Lower leg skin (tissue), 4 donors: ENCODE results near the gene NFYA. TPM values are rescaled to one million over a fixed set of nuclear protein-coding genes. Genes with fewer than 3 reads are reported as not detected.

Source experiments
- DNase-seq, 2 donors: peaks; one replicate each; pipeline ENCODE4 v3.0.0-alpha.2; 2019; ENCODE audit warnings: low spot score in 2 of 2
- H3K4me3 ChIP-seq: fragments of 200-600 bp; sonication (generic); 2 replicates; pipeline ENCODE4 v1.5.1; 2017; ENCODE audit warnings: mild to moderate bottlenecking, low read depth; ENCODE audit not compliant: poor library complexity, severe bottlenecking
- POLR2A ChIP-seq, 2 donors: fragments of 450-650 bp; IDR thresholded peaks; one replicate each; pipeline ENCODE4 v1.6.1; 2016 to 2017; ENCODE audit warnings: antibody characterized with exemption in 2 of 2, mild to moderate bottlenecking in 1 of 2, moderate library complexity in 1 of 2
- WGBS, 2 donors: methylation state at CpG; one replicate each; pipeline ENCODE4 v1.1.5; 2018; 5-methylcytosine and 5-hydroxymethylcytosine counted together
- intact Hi-C: fragments of 100-400 bp; cut with DNase I; formaldehyde crosslinking; loops from one replicate; pipeline ENCODE4 v1.15.0; 2023; ENCODE audit warnings: low total_unique reads
- total RNA-seq, 4 donors: library from RNA; depleted of rRNA; stranded (reverse); fragments of >200 nt; gene quantifications; one replicate each; pipeline ENCODE4 v1.1.0, GENCODE V29; 2016
- TF ChIP-seq, protein P1 (sequence below), 3 donors: fragments of 450-650 bp; IDR thresholded peaks; one replicate each; pipeline ENCODE4 v1.5.1; 2016; ENCODE audit warnings: antibody characterized with exemption in 3 of 3, mild to moderate bottlenecking in 3 of 3, moderate library complexity in 2 of 3

Gene NFYA
- total RNA-seq = 10 to 100 TPM in 3 of 4 donors, 1 to 10 TPM in 1; 9.9 to 15.5 (median 14.4) TPM

DNA sequence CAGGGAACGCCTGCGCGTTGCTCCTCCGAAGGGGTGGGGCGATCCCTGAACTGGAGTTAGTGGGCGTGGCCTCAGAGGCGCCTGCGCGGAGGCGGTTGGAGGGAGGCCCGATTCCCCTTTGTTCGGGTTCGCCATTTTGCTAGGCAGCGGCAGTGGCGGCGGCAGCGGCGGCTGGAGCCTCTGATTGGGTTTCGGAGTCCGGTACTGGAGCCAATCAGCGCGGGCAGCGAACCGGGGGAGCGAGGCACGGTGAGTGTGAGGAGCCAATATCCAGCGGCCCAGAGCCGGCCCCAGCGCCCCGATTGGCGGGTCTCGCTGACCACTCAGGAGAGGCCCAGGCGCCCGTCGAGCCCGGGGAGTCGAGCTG is at the start of gene NFYA:
NFYA (plus strand) TSS at position 139 of the 367 bp plus-strand sequence. CDS start 6,116 bp downstream, outside the sequence.
- intact Hi-C loops = no loop called here
- peak in 1 of 2 donors; percentile 100 for DNase-seq
- 0 to 1% methylated on average over 16 to 20 of the region's 37 CpGs for WGBS, 2 donors
- peak within 1 kb of the TSS; percentile 98 for H3K4me3 ChIP-seq
- no peak for TF ChIP-seq POLR2A (IDR thresholded peaks at IDR 0.05)
- TF ChIP-seq, protein P1, sequence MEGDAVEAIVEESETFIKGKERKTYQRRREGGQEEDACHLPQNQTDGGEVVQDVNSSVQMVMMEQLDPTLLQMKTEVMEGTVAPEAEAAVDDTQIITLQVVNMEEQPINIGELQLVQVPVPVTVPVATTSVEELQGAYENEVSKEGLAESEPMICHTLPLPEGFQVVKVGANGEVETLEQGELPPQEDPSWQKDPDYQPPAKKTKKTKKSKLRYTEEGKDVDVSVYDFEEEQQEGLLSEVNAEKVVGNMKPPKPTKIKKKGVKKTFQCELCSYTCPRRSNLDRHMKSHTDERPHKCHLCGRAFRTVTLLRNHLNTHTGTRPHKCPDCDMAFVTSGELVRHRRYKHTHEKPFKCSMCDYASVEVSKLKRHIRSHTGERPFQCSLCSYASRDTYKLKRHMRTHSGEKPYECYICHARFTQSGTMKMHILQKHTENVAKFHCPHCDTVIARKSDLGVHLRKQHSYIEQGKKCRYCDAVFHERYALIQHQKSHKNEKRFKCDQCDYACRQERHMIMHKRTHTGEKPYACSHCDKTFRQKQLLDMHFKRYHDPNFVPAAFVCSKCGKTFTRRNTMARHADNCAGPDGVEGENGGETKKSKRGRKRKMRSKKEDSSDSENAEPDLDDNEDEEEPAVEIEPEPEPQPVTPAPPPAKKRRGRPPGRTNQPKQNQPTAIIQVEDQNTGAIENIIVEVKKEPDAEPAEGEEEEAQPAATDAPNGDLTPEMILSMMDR (IDR thresholded peaks at IDR 0.05) = no peak

DNA sequence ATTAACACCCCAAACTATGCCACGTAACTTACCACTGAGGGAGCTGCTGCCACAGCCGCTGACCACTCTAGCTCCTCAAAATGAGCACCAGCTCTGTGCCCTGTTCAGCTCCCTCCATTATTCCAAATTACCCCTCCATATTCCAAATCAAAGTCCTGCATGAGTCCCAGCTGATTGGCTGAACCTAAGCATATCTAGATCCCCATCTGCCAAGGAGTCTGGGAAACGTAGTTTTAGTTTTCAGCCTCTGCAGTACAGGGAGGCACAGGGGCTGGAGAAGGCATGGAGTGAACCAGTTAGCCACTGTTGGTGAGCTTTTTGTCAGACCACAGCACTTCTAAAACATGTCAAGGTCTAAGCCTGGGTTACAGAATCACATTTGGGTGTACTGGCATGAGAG is 49.7 kb upstream of the NFYA start:
- no peak overlapping the region for H3K4me3 ChIP-seq
- intact Hi-C loops = no loop called here
- WGBS, 2 donors = 90 to 93% methylated on average over 3 of the region's 3 CpGs
- TF ChIP-seq, protein P1 (IDR thresholded peaks at IDR 0.05) = no peak
- no peak for TF ChIP-seq POLR2A (IDR thresholded peaks at IDR 0.05)
- DNase-seq = no peak

DNA sequence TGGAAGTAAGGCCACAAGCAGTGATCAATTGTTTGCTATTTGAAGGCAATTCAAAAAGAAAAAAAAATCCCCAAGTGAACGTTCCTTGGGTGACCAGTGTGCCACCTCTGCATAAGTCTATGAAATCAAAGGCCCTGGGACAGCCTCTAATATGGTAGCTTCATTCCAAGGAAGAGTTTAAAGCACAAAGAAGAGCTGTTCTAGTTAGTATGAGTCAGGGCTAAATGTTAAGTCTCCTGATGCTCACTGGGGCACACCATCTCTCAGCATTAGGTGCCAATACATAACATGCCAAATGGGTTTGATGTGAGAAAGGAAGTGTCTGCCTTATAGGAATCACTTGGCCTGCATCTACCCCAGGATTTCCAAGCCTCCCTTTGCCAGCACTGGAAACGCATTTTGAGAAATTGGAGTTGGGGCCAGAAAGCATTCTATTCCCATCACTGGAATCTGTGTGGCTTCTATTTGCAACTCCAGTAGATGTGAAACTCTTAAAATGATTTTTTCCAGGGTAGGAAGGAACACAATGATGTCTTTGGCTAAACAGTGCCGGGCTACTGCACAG is 46.7 kb upstream of the NFYA start:
- H3K4me3 ChIP-seq = no peak overlapping the region
- 78% methylated on average over 3 of the region's 3 CpGs for WGBS, 2 donors
- no peak for DNase-seq
- intact Hi-C loops = no loop called here
- TF ChIP-seq, protein P1 (IDR thresholded peaks at IDR 0.05) = no peak
- no peak for TF ChIP-seq POLR2A (IDR thresholded peaks at IDR 0.05)

DNA sequence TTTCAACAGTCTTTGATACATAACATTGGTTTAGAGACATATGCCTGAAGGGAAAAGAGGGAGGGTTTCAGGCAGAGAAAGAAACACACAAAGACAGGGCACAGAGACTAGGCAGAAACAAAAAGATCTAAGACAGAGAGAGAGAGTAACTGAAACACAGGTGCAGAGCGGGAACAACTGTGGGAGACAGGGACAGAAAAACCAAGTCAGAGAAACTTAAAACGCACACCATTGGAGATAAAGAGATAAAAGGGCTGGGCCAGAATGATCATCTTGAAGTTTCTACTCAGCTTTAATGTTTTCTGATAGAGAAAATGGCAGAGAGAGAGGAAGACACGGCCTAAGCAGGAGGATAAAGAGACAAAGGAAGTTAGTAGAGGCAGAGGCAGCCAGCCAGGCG is 45.5 kb upstream of the NFYA start:
- intact Hi-C loops = no loop called here
- TF ChIP-seq, protein P1 (IDR thresholded peaks at IDR 0.05) = no peak
- WGBS, 2 donors = 50 to 56% methylated on average over 4 of the region's 4 CpGs
- DNase-seq = no peak
- H3K4me3 ChIP-seq = no peak overlapping the region

DNA sequence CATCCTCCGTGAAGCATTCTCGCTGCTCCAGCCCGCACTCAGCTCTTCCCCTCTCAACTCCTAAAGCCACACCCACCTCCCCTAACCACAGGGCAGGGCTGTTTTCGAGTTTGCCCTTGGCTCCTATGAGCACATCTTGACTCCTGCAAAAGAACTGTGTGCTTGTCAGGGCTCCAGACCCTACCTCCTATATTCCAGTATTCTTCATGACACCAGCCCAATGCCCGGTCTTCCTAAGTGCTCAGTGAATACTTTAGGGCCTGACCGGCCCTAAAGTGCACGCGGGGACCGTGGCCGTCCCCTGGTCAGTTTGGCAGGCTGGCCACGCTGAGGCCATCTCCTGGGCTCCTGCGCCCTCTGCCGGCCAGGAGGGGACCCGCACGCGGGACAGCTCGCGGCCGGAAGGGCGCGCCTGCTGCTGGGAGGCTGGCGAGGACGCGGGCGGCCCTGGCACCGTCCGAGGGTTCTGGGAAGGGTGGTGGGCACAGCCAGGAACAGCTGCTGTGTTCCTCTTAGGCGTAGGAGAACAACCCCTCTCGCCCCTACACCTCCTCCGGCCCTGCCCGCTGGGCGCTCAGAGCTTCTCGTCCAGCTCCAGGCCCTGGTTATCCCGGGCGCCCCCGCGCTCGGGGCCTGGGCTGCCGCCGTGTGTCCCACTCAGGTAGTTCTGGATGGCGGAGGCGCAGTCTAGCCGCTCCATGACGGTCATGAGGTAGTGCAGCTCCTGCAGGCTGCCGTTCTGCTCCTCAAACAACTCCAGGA is 44.8 kb upstream of the NFYA start:
- H3K4me3 ChIP-seq = peak overlapping the region; percentile 42
- WGBS, 2 donors = 2 to 3% methylated on average over 19 to 26 of the region's 45 CpGs
- no peak for TF ChIP-seq POLR2A (IDR thresholded peaks at IDR 0.05)
- TF ChIP-seq, protein P1 (IDR thresholded peaks at IDR 0.05) = peak in 1 of 3 donors; percentile 91
- DNase-seq = peak; percentile 65 to 96
- intact Hi-C loops = no loop called here
